ENCODE data around the gene DTNBP1. TPM values are rescaled to one million over a fixed set of nuclear protein-coding genes. Genes with fewer than 3 reads are reported as not detected.

DTNBP1 gene
- total and polyA plus RNA-seq, 2 donors (not counting 3 experiments of a cell fraction or from before 2014, with no cell fraction given), result 24.3 to 28.9 TPM

- no peaks in the 10 kb centered on the region for H3K4me1 ChIP-seq (ENCODE audit: control insufficient read depth, extremely low read depth, insufficient read depth, low read length)
- no peak for TF ChIP-seq CTCF (IDR thresholded peaks at IDR 0.05; ENCODE audit: extremely low read depth in 1 of 2, insufficient read depth in 1 of 2, low read depth in 1 of 2, low read length in 2 of 2)
- no peak for TF ChIP-seq MYC (IDR thresholded peaks at IDR 0.05; ENCODE audit: low read depth, low read length)
- TF ChIP-seq JUN (IDR thresholded peaks at IDR 0.05; ENCODE audit: borderline replicate concordance, insufficient read depth, insufficient read length, low read depth), result no peak
- no peak for TF ChIP-seq GATA2 (IDR thresholded peaks at IDR 0.05; ENCODE audit: insufficient read depth, insufficient read length, low read depth, low read length)
- TF ChIP-seq EZH2 (IDR thresholded peaks at IDR 0.05; ENCODE audit: borderline replicate concordance, low read depth, low read length, severe bottlenecking), result no peak
- TF ChIP-seq FOS (IDR thresholded peaks at IDR 0.05; ENCODE audit: borderline replicate concordance, insufficient read depth, low read length), result no peak
- H3K4me2 ChIP-seq (ENCODE audit: insufficient read depth, low read length), result no peak overlapping the region
- no peaks in the 10 kb centered on the region for H3K27me3 ChIP-seq (ENCODE audit: control insufficient read depth in 2 of 2, insufficient read depth in 2 of 2, low read length in 2 of 2)
- FAIRE-seq (no peak), DNase-seq (ENCODE audit: low read depth, low spot score) (no peak)
- dilution Hi-C loops (cut with MboI; ENCODE audit: extremely low pct_ligation_motif_present, low sequenced_read_pairs) (no loop called here), intact Hi-C loops (cut with micrococcal nuclease) (no loop called here)
- H3K4me3 ChIP-seq (replicated peaks in 1 of 3; ENCODE audit: insufficient read depth in 1 of 3, low read depth in 1 of 3, low read length in 3 of 3), result no peak overlapping the region
- H3K9me1 ChIP-seq (replicated peaks; ENCODE audit: control insufficient read depth, extremely low read depth, insufficient read depth, low read length), result no peaks in the 10 kb centered on the region
- no TSS peak for BruUV-seq (replicated peaks)
- H3K27ac ChIP-seq (ENCODE audit: insufficient read depth, low read depth, low read length), result no peak overlapping the region
- H3K79me2 ChIP-seq (ENCODE audit: control insufficient read depth, insufficient read depth, low read length), result no peaks in the 10 kb centered on the region
- no peaks in the 10 kb centered on the region for H3K36me3 ChIP-seq (ENCODE audit: control insufficient read depth in 2 of 2, extremely low read depth in 1 of 2, insufficient read depth in 2 of 2, low read length in 2 of 2)
- H2AFZ ChIP-seq (ENCODE audit: low read depth, low read length), result no peak overlapping the region
- H3K9me3 ChIP-seq (replicated peaks; ENCODE audit: control insufficient read depth, insufficient read depth, low read length), result no peaks in the 10 kb centered on the region
- ChIA-PET POLR2A (no interaction called here), CTCF (interaction anchor here (1.4 to 1.6 kb wide), 2 partner anchors 15 to 17 kb away, joined by 3 to 4 read pairs; no protein-coding TSS in a partner anchor)
- H3K9ac ChIP-seq (replicated peaks; ENCODE audit: extremely low read depth, insufficient read depth, low read length), result no peak overlapping the region
- H4K20me1 ChIP-seq (replicated peaks; ENCODE audit: control insufficient read depth, extremely low read depth, insufficient read depth, low read length), result no peaks in the 10 kb centered on the region
Observed at GRCh38 chr6:15643542-15643941, 19.3 kb downstream of the DTNBP1 start.
